ENCODE data around the gene MARK3.

Gene MARK3

DNA sequence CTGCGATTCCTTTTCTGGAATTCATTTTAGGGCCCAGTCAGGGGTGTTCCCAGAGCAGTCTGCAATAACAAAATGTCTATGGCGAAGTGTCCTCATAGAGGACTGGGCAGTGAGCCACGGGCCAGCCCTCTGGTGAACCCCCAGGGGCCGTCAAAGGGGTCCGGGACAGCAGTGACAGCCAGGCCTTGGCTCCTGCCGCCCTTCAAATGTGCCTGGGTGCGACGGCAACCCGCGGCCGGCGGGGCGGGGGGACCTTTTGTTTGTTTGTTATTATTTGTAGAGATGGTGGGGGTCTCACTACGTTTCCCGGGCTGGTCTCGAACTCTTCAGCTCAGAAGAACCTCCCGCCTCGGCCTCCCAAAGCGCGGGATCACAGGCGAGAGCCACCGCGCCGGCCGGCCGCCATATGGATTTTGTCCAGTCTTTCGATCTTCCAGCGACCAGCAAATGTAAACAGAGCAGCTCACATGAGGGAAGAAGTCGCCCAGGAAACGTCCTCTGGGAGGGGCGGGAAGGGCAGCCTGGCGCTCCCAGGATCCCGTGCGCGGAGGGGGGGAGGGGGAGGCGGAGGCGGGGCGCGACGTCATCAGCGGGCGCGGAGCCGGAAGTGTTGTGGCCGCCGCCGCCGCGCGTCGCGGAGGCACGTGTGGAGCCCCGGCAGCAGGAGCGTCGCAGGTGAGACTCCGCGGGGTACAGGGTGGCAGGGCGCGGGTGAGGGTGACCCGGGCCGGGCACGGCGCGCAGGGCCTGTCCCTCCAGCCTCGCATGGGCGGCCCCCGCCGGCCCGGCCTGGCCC lies 143.6 kb downstream of the MARK3 start, which contains the start of gene TRMT61A:
Gene TRMT61A, plus strand, starts transcription at position 610 of the 796 bp plus-strand sequence. CDS start 783 bp downstream, outside the sequence.
- peak; percentile 69 to 71 for DNase-seq

DNA sequence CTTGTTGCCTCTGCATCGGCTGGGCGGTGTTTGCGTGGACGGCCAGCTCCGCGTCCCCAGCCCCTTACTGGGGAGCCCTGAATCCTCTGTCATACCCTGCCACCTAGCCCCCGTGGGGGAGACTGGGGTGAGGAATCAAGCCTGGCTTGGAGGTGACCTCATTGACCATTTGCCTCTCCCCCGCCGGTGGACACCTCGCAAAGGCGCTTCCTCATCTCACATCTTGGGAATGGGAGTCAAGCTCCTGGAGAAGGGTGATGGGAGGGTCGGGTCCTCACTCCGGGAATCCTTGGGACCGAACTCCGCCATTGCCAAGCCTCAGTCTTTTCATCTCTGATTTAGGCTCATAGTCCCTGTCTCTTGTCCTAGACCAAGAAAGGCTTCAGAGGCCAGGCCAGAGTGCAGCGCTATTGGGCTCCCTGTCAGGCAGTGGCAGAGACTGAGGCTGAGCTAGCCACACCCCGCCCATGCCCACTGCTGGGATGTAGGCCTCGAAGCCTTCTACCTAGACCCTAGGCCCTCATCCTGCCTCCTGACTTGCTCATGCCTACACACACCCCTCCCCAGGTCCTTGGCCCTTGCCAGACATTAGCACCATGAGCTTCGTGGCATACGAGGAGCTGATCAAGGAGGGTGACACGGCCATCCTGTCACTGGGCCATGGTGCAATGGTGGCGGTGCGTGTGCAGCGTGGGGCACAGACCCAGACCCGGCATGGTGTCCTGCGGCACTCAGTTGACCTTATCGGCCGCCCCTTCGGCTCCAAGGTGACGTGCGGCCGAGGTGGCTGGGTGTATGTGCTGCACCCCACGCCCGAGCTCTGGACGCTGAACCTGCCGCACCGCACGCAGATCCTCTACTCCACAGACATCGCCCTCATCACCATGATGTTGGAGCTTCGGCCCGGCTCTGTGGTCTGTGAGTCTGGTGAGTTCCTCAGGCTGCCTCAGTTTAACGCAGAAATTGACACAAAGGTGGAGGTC lies 144.5 kb downstream of the MARK3 start:
- no peak for DNase-seq

GRCh38 chr14:103530390-103530789 lies 145.2 kb downstream of the MARK3 start:
- no peak for DNase-seq

GRCh38 chr14:103530831-103531230 lies 145.6 kb downstream of the MARK3 start:
- no peak for DNase-seq

DNA sequence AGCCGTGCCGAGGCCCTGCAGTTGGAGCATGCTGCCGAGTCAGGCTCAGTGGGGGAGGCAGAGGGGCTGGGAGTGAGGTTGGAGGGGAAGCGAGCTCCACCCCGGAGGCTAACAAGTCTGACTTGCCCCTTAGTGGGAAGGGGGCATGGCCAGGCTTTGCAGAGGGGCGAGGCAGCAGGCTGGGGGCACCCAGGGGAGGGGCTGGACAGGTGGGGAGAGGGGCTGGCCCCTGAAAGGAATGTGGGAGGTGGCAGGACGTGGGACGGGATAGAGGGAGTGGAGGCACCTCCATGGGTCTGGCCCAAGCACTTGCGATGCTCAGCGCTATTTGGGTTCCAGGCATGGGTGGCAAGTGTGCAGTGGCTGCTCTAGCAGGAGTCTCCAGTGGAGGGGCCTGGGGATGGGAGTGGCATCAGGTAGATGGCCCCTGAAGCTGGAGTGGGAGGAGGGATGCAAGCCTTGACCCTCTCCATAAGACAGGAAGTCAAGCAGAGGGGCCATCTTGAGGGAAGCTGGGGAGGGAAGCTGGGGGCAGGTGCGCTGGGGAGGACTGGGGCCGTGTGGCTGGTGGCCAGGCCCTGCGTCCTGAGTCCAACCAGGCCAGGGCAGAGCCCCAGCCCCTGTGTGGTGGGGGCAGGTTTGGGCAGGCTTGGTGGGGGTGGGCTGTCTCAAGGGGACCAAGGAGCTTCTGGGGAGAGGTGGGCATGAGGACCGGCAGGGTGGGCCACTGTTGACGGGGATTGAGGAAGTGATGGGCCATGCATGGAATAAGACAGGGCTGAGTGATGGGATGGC lies 146.4 kb downstream of the MARK3 start:
- DNase-seq = no peak

GRCh38 chr14:103532216-103533136 lies 147.3 kb downstream of the MARK3 start:
- no peak for DNase-seq

GRCh38 chr14:103533137-103533998 lies 148.2 kb downstream of the MARK3 start:
- DNase-seq = no peak

- DNase-seq = no peak
These were observed 148.9 kb downstream of the MARK3 start for GRCh38 chr14:103533999-103534575.

DNA sequence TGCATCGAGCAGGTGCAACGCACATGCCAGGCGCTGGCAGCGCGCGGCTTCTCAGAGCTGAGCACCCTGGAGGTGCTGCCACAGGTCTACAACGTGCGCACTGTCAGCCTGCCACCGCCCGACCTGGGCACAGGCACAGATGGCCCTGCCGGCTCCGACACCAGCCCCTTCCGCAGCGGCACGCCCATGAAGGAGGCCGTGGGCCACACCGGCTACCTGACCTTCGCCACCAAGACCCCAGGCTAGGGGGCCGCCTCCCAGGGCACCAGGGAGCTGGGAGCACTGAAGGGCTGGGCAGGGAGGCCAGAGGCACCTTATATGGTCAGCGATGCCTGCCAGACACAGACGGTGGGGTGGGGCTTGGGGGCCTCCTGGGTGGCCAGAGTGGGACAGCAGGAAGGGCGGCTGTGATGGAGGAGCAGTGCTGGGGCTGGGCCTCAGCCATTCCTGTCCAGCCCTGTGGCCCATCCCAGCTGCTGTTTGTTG lies 149.4 kb downstream of the MARK3 start:
- no peak for DNase-seq

GRCh38 chr14:103535081-103535890 lies 150.1 kb downstream of the MARK3 start:
- DNase-seq = no peak

DNA sequence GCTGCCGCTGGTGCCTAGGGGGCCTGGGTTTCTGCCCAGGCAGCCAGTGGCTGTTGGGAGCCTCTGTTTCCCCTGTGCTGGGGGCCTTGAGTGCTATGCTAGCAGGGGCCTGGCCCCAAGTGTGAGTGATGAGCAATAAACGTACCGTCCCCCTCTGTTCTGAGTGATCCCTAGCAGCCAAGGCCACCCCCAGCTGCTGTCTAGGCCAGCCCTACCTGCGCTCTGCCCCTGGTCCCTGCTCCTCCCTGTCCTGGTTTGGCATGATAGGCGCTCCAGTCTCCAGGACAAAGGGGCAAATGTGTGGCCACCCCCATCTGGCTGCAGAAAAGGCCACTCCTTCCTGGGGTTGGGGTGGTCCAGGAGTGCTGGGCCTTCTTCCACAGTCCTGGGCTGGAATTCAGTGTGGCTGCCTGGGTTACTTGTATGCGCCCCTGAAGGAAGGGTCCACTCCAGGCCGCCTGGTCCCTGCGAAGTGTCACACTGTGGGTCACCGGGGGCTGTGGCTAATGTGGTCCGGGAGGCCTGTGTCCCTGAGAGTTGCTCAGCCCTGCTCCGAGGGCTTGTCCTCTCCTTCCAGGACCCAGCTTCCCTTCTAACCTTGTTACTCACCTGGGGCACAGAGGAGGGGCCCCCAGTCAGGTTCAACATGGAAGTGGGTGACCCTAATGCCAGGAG lies 150.8 kb downstream of the MARK3 start:
- DNase-seq = no peak

DNA sequence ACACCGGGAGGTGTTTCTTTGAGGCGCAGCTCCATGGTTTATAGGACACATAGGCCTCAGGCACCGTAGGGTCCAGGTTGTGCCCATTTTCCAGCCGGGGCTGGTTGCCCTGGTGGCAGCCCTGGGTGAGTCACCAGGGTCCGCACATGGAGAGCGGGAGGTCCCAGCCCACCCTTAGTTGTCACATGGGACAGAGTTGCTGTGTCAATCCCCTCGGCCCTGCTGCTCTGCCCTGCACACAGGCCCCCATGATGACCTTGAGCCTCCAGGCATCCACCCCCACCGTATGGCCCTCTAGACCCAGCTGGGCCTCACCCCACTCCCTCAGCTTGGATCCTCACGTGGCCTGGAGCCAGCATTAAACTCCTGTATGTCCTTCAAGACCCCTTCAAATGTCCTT lies 151.5 kb downstream of the MARK3 start:
- DNase-seq = no peak

DNA sequence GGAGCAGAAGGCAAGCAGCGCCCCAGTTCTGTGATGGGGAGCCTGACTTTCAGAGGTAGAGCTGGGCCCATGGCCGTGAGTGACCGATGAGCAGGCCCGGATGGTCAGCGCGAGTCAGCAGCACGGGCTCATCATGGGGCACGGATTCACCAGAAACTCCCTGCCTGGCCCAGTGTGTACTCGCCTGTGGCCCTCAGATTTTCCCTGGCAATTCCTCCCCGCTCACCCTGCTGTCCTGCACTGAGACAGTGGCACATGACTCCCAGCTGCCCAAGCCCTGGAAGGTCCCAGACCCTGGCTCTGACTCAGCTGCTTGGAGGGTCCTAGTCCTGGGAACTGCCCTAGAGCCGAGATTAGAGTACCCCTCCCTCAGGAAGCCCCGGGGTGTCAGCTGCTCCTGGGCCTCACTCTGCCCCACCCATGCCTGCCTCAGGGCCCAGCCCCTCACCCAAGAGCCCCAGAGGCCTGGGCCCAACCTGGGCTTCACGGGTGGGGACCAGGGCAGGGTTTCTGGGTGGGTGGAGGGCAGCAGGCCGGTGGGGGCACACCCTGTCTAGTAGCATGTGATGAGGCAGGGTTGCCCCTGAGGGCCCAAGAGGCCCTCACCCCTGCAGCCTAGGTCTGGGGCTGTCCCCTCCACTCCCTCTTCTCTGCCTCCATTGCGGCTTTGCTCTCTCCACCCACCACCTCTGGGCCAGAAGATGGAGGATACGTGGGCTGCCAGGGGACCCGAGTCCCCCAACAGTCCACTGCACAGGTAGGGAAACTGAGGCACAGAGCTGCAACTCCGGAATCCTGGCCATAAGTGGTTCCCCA lies 152.2 kb downstream of the MARK3 start:
- no peak for DNase-seq

- DNase-seq = no peak
These were observed 153.3 kb downstream of the MARK3 start for GRCh38 chr14:103538291-103539055.

GRCh38 chr14:103539056-103539825 lies 154.0 kb downstream of the MARK3 start:
- no peak for DNase-seq

All from activated CD4-positive, alpha-beta T cell treated with anti-CD3 and anti-CD28 coated beads, Interleukin-2, amount 50 U/mL, for 4 hours (primary cell).